H9 (cell line): ENCODE measurements around the gene GPR25. TPM values are rescaled to one million over a fixed set of nuclear protein-coding genes. Genes with fewer than 3 reads are reported as not detected.

Experiments used
- DNase-seq: peaks from one replicate; pipeline ENCODE4 v3.0.0-alpha.2; 2017
- H2AFZ ChIP-seq: one replicate; pipeline ENCODE4 v1.6.1; 2013; ENCODE audit warnings: mild to moderate bottlenecking, low read length, control low read depth, moderate library complexity
- H2AK5ac ChIP-seq: 2 replicates; pipeline ENCODE4 v1.6.1; 2013; ENCODE audit warnings: low read length, control low read depth, mixed read lengths; ENCODE audit not compliant: insufficient read length
- H2BK120ac ChIP-seq: one replicate; pipeline ENCODE4 v1.6.1; 2013; ENCODE audit warnings: low read depth, mild to moderate bottlenecking, low read length, control low read depth, inconsistent platforms; ENCODE audit not compliant: poor library complexity, severe bottlenecking
- H2BK12ac ChIP-seq: 2 replicates; pipeline ENCODE4 v1.6.1; 2013; ENCODE audit warnings: low read length, control low read depth, mixed read lengths, low read depth; ENCODE audit not compliant: insufficient read length
- H2BK15ac ChIP-seq: 2 replicates; pipeline ENCODE4 v1.6.1; 2013; ENCODE audit warnings: low read depth, low read length, control low read depth
- H2BK20ac ChIP-seq: one replicate; pipeline ENCODE4 v1.6.1; 2013; ENCODE audit warnings: low read depth, mild to moderate bottlenecking, low read length, control low read depth, inconsistent platforms; ENCODE audit not compliant: poor library complexity, severe bottlenecking
- H2BK5ac ChIP-seq: 2 replicates; pipeline ENCODE4 v1.6.1; 2013; ENCODE audit warnings: low read length, control low read depth, mixed read lengths; ENCODE audit not compliant: insufficient read length
- H3K14ac ChIP-seq: 2 replicates; pipeline ENCODE4 v1.6.1; 2013; ENCODE audit warnings: low read length, control low read depth; ENCODE audit not compliant: insufficient read depth
- H3K18ac ChIP-seq: 2 replicates; pipeline ENCODE4 v1.6.1; 2013; ENCODE audit warnings: low read depth, mild to moderate bottlenecking, mixed read lengths, low read length, control low read depth; ENCODE audit not compliant: insufficient read length
- H3K23ac ChIP-seq: 2 replicates; pipeline ENCODE4 v1.6.1; 2013; ENCODE audit warnings: low read length, control low read depth, mixed read lengths, low read depth; ENCODE audit not compliant: insufficient read length
- H3K23me2 ChIP-seq: 2 replicates; pipeline ENCODE4 v1.6.1; 2013; ENCODE audit warnings: low read depth, mild to moderate bottlenecking, mixed read lengths, low read length, control low read depth; ENCODE audit not compliant: insufficient read length, poor library complexity, severe bottlenecking
- H3K27ac ChIP-seq: 2 replicates; pipeline ENCODE4 v1.5.1; 2013; ENCODE audit warnings: low read length, control low read depth, mixed read lengths, low read depth; ENCODE audit not compliant: insufficient read length
- H3K27me3 ChIP-seq: 2 replicates; pipeline ENCODE4 v1.6.1; 2013; ENCODE audit warnings: low read length, control low read depth, inconsistent platforms; ENCODE audit not compliant: insufficient read depth
- H3K4ac ChIP-seq: 2 replicates; pipeline ENCODE4 v1.6.1; 2013; ENCODE audit warnings: low read depth, mild to moderate bottlenecking, control low read depth, inconsistent platforms, low read length, moderate library complexity
- H3K4me1 ChIP-seq: 2 replicates; pipeline ENCODE4 v1.6.1; 2013; ENCODE audit warnings: low read length, control low read depth, inconsistent platforms; ENCODE audit not compliant: insufficient read depth
- H3K4me2 ChIP-seq: 2 replicates; pipeline ENCODE4 v1.6.1; 2013; ENCODE audit warnings: low read length, control low read depth, mixed read lengths; ENCODE audit not compliant: insufficient read length, insufficient read depth
- H3K56ac ChIP-seq: 2 replicates; pipeline ENCODE4 v1.6.1; 2013; ENCODE audit warnings: low read depth, mild to moderate bottlenecking, mixed read lengths, low read length, control low read depth; ENCODE audit not compliant: insufficient read length
- H3K79me1 ChIP-seq: 2 replicates; pipeline ENCODE4 v1.6.1; 2013; ENCODE audit warnings: low read depth, mild to moderate bottlenecking, moderate library complexity, low read length, control low read depth, inconsistent platforms; ENCODE audit not compliant: insufficient read depth, poor library complexity, severe bottlenecking
- H3K79me2 ChIP-seq: 2 replicates; pipeline ENCODE4 v1.6.1; 2013; ENCODE audit warnings: low read length, control low read depth, inconsistent platforms; ENCODE audit not compliant: insufficient read depth
- H3K9ac ChIP-seq: 2 replicates; pipeline ENCODE4 v1.6.1; 2013; ENCODE audit warnings: low read length, control low read depth, mixed read lengths; ENCODE audit not compliant: insufficient read length; ENCODE audit errors: extremely low read depth
- H3K9me3 ChIP-seq: one replicate; pipeline ENCODE4 v1.6.1; 2013; ENCODE audit warnings: low read depth, low read length, inconsistent platforms; ENCODE audit not compliant: control insufficient read depth
- H3T11ph ChIP-seq: one replicate; pipeline ENCODE4 v1.6.1; 2013; ENCODE audit warnings: mild to moderate bottlenecking, low read length, control low read depth, inconsistent platforms
- H4K20me1 ChIP-seq: one replicate; pipeline ENCODE4 v1.6.1; 2013; ENCODE audit not compliant: control insufficient read depth, insufficient read length, insufficient read depth
- H4K5ac ChIP-seq: 2 replicates; pipeline ENCODE4 v1.6.1; 2013; ENCODE audit warnings: low read depth, mild to moderate bottlenecking, mixed read lengths, low read length, control low read depth; ENCODE audit not compliant: insufficient read length
- H4K8ac ChIP-seq: replicated peaks from 2 replicates; pipeline ENCODE4 v1.6.1; 2013; ENCODE audit warnings: low read length, control low read depth, mixed read lengths, low read depth; ENCODE audit not compliant: insufficient read length
- H4K91ac ChIP-seq: 2 replicates; pipeline ENCODE4 v1.6.1; 2013; ENCODE audit warnings: low read depth, mild to moderate bottlenecking, moderate library complexity, mixed read lengths, low read length, control low read depth; ENCODE audit not compliant: insufficient read length
- H3K27ac Mint-ChIP-seq, 3 experiments: 2 replicates in 2 of 3; 3 replicates in 1 of 3; pipeline ENCODE4 v1.8.0; 2020 to 2021; ENCODE audit warnings: mixed read lengths in 3 of 3, mild to moderate bottlenecking in 1 of 3, moderate library complexity in 1 of 3
- H3K27me3 Mint-ChIP-seq: 2 replicates; pipeline ENCODE4 v1.8.0; 2021; ENCODE audit warnings: low read depth, mild to moderate bottlenecking, moderate library complexity, mixed read lengths
- H3K36me3 Mint-ChIP-seq, 3 experiments: 2 replicates in 2 of 3; 3 replicates in 1 of 3; pipeline ENCODE4 v1.8.0; 2020 to 2021; ENCODE audit warnings: low read depth in 3 of 3, mixed read lengths in 3 of 3; ENCODE audit not compliant: insufficient read depth in 1 of 3
- H3K4me1 Mint-ChIP-seq, 2 experiments: 2 replicates each; pipeline ENCODE4 v1.8.0; 2020; ENCODE audit warnings: mixed read lengths in 2 of 2
- H3K4me3 Mint-ChIP-seq, 2 experiments: 2 replicates in 1 of 2; 3 replicates in 1 of 2; pipeline ENCODE4 v1.8.0; 2020 to 2021; ENCODE audit warnings: mild to moderate bottlenecking in 2 of 2, mixed read lengths in 2 of 2, moderate library complexity in 1 of 2
- H3K9me3 Mint-ChIP-seq, 2 experiments: 2 replicates in 1 of 2; 3 replicates in 1 of 2; pipeline ENCODE4 v1.8.0; 2020; ENCODE audit warnings: mild to moderate bottlenecking in 2 of 2, mixed read lengths in 2 of 2, moderate library complexity in 1 of 2
- CTCF ChIP-seq: fragments of 200-600 bp; sonication (generic); conservative IDR thresholded peaks from 3 replicates; pipeline ENCODE4 v1.8.0; 2021; ENCODE audit warnings: antibody characterized with exemption, mild to moderate bottlenecking
- WGBS: extraction: QIAGEN DNeasy Blood & Tissue Kit; methylation state at CpG from one replicate; pipeline ENCODE4 v1.1.7; 2013; ENCODE audit warnings: missing lambda C conversion rate, low lambda C conversion rate, mixed read lengths; ENCODE audit not compliant: insufficient read length; ENCODE audit errors: extremely low coverage; 5-methylcytosine and 5-hydroxymethylcytosine counted together
- total RNA-seq: library from RNA; stranded (reverse); gene quantifications from 2 replicates; pipeline ENCODE4 v1.2.1, GENCODE V29; 2021

GPR25 gene
- total RNA-seq, 1 experiment from 2014 or later: not detected

GRCh38 chr1:200867018-200867811 is 5.6 kb upstream of the GPR25 start:
- no peaks in the 10 kb centered on the region for H3K27me3 ChIP-seq
- H3K14ac ChIP-seq: no peak overlapping the region
- no peaks in the 10 kb centered on the region for H3K23me2 ChIP-seq
- H2BK120ac ChIP-seq: no peak overlapping the region
- Mint-ChIP-seq H3K4me1 (peaks cover 5 to 12% of the 10 kb centered on the region in 2 experiments; a peak in 3 of 4 replicates), H3K27me3 (no peaks in the 10 kb centered on the region), H3K4me3 (no peak overlapping the region), H3K27ac (no peak overlapping the region; a peak in 1 of 7 replicates), H3K36me3 (peaks cover 0 to 9% (median 0%) of the 10 kb centered on the region in 3 experiments; a peak in 2 of 7 replicates), H3K9me3 (no peaks in the 10 kb centered on the region)
- H2BK15ac ChIP-seq: no peak overlapping the region
- no peaks in the 10 kb centered on the region for H4K20me1 ChIP-seq
- H2AK5ac ChIP-seq: no peak overlapping the region
- H3K4ac ChIP-seq: no peak overlapping the region
- no peak overlapping the region for H3K4me2 ChIP-seq
- no peak overlapping the region for H3K23ac ChIP-seq
- H3K4me1 ChIP-seq: no peaks in the 10 kb centered on the region
- TF ChIP-seq CTCF: no peak
- H4K8ac ChIP-seq: no peak overlapping the region
- no peaks in the 10 kb centered on the region for H3K79me1 ChIP-seq
- no peak overlapping the region for H3T11ph ChIP-seq
- no peak overlapping the region for H4K5ac ChIP-seq
- no peak overlapping the region for H2AFZ ChIP-seq
- H3K79me2 ChIP-seq: no peaks in the 10 kb centered on the region
- no peak overlapping the region for H3K56ac ChIP-seq
- no peak overlapping the region for H3K18ac ChIP-seq
- DNase-seq: no peak
- WGBS: no CpG with 5 or more reads among the region's 11 CpGs
- no peak overlapping the region for H4K91ac ChIP-seq
- no peak overlapping the region for H3K27ac ChIP-seq
- no peaks in the 10 kb centered on the region for H3K9me3 ChIP-seq
- H2BK5ac ChIP-seq: no peak overlapping the region
- no peak overlapping the region for H2BK12ac ChIP-seq
- no peak overlapping the region for H2BK20ac ChIP-seq
- H3K9ac ChIP-seq: no peak overlapping the region
